GM21381 (cell line): ENCODE measurements around the gene RNF215.

Experiments used
- ATAC-seq: cut with Tn5 transposase; IDR thresholded peaks from one replicate; pipeline ENCODE4 v1.9.1; 2021; ENCODE audit warnings: mild to moderate bottlenecking, moderate library complexity; ENCODE audit not compliant: unreplicated experiment

RNF215 gene

DNA sequence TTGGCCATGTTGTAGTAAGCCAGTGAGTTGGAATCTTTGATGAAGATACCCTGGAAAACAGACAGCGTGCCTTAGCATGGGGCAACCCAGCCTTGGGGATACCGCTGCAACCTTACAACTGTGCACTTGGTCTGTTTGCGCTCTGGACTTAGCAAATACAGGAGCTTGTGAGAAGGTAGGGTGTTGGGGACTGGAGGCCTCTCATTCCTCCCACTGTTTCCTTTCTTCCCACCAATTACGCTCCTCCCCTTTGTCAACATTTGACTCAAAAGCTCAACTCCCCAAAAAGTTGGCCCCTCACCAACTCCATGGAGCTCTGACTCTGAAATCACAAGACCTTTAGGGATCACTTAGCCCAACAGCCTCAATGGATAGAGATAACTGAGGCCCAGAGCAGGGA, 52.6 kb downstream of the RNF215 start:
- no peak for ATAC-seq

GRCh38 chr22:30333707-30334087, 53.5 kb downstream of the RNF215 start:
- no peak for ATAC-seq

GRCh38 chr22:30332994-30333706, 54.1 kb downstream of the RNF215 start:
- no peak for ATAC-seq

GRCh38 chr22:30332551-30332950, 54.7 kb downstream of the RNF215 start:
- no peak for ATAC-seq
